Inferior parietal cortex (tissue), 1 donor: ENCODE results near the gene ANK3.
A peak's percentile ranks its signal among the peaks of the same experiment; 100 is the strongest.

ENCODE experiments used
- DNase-seq: peaks from one replicate; pipeline ENCODE4 v3.0.0-alpha.2; 2016; ENCODE audit errors: extremely low spot score

The ANK3 gene

GRCh38 chr10:60281792-60282353, 107.8 kb downstream of the ANK3 start:
- no peak for DNase-seq

- no peak for DNase-seq
Observed at GRCh38 chr10:60281331-60281730, 108.3 kb downstream of the ANK3 start.

DNA sequence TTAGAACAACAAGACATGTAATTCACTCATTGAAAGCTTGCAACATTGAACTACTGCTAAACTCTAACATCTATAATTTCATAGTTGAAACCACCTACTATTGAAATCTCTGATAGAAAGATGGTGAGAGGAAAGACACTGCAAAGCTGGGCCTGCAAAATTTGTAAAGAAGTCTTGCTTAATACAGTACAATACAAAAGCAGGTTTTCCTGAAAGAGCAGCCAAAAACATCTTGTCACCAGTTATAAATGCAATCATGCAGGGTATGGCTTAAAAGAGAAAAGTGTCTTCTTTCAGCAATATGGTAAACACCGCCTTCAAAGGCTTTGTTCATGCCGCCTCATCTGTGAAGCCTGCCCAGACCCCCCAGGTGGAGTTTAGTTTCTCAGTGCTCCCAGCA, 109.2 kb downstream of the ANK3 start:
- no peak for DNase-seq

- DNase-seq: no peak
Observed at GRCh38 chr10:60277656-60278055, 112.0 kb downstream of the ANK3 start.

DNA sequence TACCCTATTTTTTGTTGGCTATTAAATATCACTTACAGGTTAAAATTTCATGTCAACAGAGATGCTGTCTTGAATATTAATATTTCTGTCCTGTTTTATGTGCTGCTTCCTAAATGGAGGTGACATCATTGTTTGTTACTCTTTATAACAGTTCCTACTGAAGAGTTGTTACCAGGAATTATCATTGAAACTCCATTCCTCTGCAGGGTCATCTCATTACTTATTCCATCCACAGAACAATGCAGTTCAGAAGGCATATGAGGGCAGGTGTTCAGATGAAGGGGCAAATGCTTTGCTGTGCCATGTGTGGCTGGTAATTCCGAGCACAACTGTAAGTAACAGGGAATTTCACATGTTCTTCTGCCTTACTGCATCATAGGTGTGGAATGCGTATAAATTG, 113.4 kb downstream of the ANK3 start:
- DNase-seq: no peak

DNA sequence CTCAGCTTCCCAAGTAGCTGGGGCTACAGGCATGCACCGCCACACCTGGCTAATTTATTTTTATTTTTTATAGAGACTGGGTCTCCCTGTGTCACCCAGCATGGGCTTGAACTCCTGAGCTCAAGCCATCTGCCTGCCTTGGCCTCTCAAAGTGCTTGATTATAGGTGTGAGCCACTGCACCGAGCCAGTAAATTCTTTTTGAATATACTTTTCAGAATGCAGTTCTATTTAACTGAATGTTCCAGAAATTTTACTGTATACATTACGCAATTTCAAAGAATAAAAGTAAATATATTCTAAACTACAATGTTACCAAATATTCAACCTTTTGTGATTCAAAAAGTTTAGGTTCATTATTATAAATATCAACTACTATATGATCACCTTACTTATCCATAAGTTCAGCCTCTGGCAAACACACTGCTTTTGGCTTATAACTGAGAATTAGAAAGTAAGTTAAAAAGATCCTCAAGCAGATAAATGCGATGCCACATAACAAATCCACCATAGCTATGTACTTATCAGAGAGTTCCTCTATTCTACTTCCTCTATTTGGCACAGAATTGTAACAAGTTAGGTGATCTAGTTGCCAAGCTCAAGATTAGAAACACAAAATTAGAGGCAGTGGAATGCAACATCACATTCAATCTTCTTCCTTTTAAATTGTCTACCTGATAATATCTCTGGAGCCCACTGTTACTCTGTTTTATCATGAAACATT, 118.2 kb downstream of the ANK3 start:
- no peak for DNase-seq

DNA sequence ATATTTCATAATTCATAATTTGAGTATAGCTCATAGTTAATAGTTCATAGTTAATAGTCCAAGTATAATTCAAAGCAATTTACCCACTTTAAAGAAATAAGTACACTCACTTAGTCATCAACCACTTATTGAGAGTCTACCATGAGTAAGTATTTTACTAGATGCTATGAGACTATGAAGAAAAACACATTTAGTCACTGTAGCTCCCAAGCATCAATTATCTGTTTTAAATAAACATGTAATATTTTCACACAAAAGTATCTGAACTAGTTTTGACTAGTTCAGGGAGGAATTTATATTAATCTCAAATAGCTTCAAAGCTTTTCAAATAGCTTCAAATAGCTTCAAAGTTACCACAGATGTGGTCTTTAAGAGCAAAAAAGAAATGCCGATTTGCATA, 119.2 kb downstream of the ANK3 start:
- no peak for DNase-seq

- DNase-seq: no peak
Observed at GRCh38 chr10:60267802-60268201, 121.9 kb downstream of the ANK3 start.

- peak; percentile 43 for DNase-seq
Observed at GRCh38 chr10:60266513-60266912, 123.2 kb downstream of the ANK3 start.

DNA sequence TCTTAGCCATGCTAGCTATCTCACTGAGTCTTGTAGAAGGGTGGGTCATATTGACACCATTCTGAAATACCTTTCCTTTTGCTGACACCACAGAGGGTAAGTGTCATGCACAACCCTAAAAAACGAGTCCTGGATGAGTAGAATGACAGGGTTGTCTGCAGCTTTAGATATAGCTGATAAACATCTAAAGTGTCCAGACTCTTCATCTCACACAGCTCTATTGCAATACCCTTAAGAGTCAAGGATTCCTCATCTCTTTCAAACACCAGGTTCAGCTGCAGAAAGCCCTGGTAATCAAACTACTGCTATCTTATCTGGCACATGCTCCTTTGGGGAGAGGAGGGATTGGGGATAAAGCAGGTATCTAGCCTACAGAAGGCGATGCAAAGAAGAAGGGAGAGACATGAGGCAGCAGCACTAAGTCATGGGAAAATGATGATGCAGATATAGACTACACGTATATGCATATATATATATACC, 127.0 kb downstream of the ANK3 start:
- no peak for DNase-seq

DNA sequence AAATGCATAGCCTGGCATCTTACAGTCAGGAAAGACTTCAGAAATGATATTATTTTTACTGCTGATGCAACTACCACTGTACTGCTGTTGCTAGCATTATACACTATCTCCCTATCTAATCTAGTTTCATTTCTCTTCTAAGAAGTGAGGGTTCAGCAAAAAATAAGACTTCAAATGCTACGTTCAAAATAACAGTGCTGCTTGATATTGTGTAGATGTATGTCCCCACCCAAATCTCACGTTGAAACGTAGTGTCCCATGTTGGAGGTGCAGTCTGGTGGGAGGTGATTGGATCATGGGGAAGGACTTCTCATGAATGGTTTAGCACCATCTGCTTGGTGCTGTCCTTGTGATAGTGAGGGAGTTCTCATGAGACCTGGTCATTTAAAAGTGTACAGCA, 129.4 kb downstream of the ANK3 start:
- no peak for DNase-seq

- no peak for DNase-seq
Observed at GRCh38 chr10:60258429-60258797, 131.3 kb downstream of the ANK3 start.

DNA sequence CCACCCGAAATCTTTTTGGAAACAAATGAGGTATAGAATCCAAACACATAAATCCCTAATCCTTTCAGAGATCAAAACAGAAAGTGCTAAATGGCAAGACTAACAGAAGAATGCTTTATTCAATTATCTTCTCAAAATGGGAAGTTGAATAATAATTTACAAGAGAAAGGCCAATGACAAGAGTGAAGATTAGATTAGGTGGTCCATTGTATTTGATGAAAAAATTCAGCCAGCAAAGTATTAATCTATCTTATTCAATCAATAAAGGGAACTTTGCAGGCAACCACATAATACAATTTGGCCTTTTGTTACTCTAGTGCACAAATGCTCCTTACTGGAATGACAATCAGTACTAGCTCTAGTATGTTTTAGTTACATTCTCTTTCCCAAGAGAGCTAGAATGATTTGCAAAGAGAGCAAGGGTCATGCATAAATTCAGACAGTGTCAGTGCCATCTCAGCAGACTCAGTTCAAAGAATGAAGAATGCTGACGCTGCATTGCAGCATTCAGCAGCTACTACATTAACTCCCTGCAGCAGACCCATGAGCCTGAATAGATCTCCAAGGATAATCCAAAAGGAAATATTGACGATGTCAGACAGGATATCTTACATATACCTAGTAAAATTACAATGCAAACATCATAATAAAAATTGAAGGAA, 131.8 kb downstream of the ANK3 start:
- DNase-seq: no peak

- no peak for DNase-seq
Observed at GRCh38 chr10:60254776-60255175, 134.9 kb downstream of the ANK3 start.

GRCh38 chr10:60253484-60253883, 136.2 kb downstream of the ANK3 start:
- DNase-seq: no peak

GRCh38 chr10:60252688-60253087, 137.0 kb downstream of the ANK3 start:
- no peak for DNase-seq

GRCh38 chr10:60246382-60246781, 143.3 kb downstream of the ANK3 start:
- DNase-seq: no peak

DNA sequence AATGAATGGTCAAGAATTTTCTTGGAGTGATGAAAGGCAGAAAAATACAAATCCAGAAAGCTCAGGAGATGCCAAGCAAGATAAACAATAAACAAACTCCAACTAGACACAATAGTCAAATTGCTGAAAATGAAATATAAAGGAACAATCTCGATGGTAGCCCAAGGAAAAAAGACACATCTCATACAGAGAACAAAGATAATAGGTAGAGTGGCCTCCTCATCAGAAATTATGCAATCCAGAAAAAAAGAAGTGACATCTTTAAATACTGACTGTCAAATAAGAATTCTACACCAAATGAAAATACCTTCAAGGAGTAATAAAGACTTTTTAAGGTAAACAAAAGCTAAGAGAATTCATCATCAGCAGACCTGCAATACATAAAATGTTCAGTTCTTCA, 150.4 kb downstream of the ANK3 start:
- DNase-seq: no peak

DNA sequence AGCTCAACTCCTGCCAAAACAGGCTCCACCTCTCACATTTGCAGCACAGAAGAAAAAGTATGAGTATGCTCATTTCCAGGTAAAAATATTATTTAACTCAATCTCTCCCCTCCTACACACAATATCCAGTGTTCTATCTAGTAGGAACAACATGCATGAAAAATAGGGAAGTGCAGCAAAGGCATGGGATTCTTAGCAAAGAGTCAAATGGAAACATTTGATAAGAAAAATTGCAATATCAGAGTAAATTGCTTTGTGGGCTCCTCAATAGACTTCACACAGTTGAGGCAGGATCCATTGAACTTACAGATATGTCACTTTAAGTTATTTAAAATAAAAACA, 150.9 kb downstream of the ANK3 start:
- no peak for DNase-seq

- no peak for DNase-seq
Observed at GRCh38 chr10:60237977-60238758, 151.5 kb downstream of the ANK3 start.

GRCh38 chr10:60236869-60237524, 152.7 kb downstream of the ANK3 start:
- DNase-seq: no peak

DNA sequence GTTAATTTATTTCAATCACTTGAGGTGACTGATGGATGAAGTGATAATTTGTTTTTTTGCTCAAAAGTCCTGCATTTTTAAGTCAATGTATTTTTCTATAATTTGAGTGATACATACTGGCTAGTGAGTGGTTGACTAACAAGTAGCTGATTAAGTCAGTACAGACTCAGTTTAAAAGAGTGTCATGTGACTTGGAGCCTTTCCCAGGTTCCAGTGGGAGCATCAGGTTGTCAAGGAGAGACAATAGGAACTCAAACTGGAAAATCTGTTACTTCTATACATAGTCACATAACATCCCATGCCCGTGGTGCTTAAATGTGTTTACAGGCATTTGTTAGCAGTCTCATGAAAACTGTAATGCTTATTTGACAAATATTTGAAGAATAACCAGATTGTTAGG, 154.7 kb downstream of the ANK3 start:
- DNase-seq: peak; percentile 66
